ENCODE data around the gene RAD17.
"Not testable (repeated sequence)": the region's sequence is repeated elsewhere in the genome, so short reads cannot be mapped to it uniquely, and the experiment has no call there.

The RAD17 gene

DNA sequence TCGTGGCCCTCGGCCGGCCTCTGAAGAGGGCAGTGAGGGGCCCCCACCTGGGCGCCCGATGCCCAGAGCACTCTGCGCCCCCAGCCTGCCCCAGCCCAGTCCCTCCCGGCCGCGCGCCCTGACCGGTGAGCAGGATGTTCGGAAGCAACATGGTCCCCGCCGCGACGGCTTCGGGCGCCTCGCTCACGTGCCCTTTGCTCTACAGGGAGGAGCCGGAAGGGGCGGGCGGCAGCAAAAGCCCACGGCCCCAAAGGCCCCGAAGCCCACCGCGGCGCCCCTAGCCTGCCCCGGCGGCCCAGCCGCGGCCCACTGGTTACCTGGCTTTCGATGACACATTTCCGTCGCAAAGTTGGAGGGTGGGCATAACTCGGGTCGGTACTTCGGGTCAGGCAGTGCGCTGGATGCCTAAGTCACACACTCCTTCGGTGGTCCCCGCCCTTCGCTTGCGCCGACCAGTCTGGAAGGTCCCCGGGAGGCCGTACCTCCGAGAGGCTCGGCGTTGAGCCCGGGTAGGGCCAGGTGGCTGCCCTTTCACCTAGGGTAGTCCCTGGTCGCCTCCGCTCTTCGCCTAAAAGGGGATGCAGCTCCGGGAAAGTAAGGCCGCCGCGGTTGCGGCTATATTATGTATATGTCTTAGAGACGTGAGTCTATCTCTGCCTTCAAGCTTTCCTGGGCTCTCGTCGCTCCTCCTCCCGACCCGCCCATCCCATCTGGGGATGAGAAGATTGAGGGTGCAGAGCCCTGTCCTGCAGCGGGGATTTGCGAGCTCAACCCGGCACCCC is at the start of gene RAD17, which contains the start of the genes AK6 and TAF9:
RAD17 (plus strand) TSS at position 479 of the 782 bp plus-strand sequence. CDS start 2,391 bp downstream, outside the sequence.
AK6 (minus strand) TSS at position 181 of the 782 bp plus-strand sequence; CDS start at position 151, 30 bp downstream.
TAF9 (minus strand) TSS at position 181 of the 782 bp plus-strand sequence. CDS start 3,783 bp downstream, outside the sequence.
- peak; percentile 71 to 94 for DNase-seq

GRCh38 chr5:69326365-69326764 is 43.3 kb upstream of the RAD17 start:
- DNase-seq = no peak

DNA sequence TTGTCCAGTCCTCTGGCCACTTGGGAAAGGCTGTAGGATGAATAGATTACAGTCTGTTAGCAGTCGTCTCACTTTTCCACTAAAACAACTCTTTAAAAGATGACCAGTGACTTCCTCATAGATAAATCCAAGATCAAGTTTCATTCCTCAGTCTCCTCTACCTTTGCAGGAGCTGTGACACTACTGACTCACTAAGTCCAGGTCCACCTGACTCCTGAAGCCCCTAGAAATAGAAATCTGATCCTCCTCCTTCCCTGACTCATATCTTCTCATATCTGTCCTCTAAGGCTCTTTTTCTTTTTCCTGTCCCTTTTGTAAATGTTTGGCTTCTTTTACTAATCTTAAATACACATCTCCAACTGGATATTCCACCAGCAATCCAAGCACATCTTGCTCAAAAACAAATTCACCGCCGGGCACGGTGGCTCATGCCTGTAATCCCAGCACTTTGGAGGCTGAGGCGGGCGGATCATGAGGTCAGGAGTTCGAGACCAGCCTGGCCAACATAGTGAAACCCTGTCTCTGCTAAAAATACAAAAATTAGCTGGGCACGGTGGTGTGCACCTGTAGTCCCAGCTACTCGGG is 39.6 kb upstream of the RAD17 start:
- DNase-seq = no peak

DNA sequence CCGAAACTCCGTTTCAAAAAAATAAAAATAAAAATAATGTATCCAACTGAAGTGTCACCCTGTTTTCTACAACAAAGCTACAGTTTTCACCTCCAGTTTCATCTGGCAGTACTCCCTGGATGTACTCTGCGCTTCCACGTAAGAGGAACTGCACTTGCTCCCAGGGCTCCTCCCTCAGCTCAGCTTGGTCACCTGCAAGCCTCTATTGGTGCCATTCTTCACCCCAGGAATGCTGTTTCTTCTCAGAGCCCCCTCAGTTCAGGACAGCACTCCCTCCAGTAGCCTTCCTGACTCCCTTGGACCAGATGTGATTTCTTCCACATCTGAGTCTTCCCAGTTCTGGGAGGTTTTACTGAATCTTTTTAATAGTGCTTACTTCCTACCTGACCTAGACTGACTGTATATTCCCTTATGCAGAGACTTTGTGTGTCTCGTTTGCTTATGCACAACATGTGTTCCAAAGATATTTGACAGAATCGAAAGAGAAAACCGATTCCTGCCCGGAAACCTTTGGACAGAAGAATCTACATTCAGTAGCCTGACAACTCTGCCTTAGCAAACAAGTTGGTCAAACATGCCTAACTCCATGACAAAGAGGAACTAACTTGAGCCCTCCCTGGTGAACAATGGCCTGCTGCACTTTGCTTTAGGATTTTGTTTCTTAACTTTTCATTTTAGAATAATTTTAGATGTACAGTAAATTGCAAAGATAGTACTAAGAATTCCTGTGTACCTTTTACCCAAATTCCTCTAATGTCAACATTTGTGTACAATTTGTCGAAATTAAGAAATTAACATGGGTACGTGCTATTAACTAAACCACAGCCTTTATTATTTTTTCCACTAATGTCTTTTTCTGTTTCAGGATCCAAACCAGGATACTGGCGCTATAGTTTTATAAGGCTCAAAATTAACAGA is 37.8 kb upstream of the RAD17 start:
- peak in 1 of 2 donors; percentile 30 for DNase-seq

- not testable (repeated sequence) for DNase-seq
Observed at GRCh38 chr5:69333668-69334315, 35.8 kb upstream of the RAD17 start.

DNA sequence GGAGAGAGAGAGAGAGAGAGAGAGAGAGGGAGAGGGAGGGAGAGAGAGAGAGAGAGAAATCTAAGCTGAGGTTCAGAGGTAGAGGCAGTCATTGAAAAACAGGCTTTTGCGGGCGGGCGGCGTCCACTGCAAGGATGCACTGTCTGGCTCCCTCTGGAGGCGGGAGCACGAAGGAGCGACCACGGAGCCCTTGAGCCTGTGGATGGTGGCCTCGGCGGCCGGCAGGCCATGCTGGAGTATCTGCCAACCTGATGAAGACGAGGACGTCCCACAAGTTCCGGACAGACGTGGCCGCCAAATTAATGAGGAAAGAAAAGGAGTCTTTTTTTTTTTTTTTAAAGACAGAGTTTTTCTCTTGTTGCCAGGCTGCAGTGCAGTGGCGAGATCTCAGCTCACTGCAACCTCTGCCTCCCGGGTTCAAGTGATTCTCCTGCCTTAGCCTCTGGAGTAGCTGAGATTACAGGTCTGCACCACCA is 34.8 kb upstream of the RAD17 start:
- DNase-seq = peak; percentile 34 to 69

GRCh38 chr5:69335341-69335935 is 34.2 kb upstream of the RAD17 start:
- DNase-seq = no peak

- no peak for DNase-seq
Observed at GRCh38 chr5:69341520-69342161, 28.0 kb upstream of the RAD17 start.

GRCh38 chr5:69343083-69343482 is 26.5 kb upstream of the RAD17 start:
- no peak for DNase-seq

DNA sequence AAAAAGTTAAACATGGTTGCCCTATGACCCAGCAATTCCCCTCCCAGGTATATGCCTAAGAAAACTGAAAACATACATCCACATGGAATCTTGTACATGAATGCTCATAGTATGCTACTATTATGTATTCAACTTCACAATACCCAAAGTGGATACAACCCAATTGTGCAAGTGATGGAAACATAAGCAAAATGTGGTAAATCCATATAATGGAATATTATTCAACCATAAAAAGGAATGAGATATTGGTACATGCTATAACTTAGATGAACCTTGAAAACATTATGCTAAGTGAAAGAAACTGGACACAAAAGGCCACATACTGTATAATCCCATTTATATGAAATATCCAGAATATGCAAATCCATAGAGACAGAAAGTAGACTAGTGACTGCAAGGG is 19.0 kb upstream of the RAD17 start:
- no peak for DNase-seq

DNA sequence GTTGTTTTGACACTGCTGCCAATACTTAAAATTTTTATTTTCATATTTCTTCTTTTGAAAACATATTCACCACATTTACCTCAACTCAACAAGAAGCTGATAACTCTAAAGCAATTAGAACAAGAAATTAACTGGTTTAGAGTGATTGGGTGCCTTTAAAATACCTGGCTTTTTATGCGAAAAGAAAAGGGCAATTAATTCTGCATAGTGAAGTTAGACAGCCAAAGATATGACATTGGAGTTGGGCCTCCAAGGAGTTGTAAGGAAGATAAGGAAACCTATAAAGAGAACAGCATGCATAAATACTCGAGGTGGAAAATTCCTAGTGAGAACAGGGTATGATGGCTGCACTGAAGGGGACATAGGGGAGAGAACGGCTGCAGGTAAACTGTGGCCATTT is 9.9 kb upstream of the RAD17 start:
- no peak for DNase-seq

GRCh38 chr5:69360442-69360841 is 9.2 kb upstream of the RAD17 start:
- no peak for DNase-seq

DNA sequence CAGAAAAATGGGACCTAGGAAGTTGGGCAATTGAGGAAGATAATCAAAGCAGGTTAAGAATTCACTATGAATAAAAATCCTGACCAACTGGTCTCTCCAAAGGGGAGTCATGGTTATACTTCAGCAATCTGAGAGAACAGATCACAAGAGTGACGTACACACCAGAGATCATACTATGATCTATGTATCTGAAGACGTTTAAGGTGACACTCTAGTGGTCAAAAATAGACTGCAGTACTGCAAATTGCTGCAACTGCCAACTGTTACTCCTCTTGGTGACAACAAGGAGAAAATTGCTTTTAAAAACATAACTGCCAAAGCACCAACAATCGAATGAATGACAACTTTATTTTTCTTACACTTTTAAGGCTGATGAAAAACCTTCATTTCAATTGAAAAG is 5.2 kb upstream of the RAD17 start:
- peak in 1 of 2 donors; percentile 6 for DNase-seq

GRCh38 chr5:69364850-69365249 is 4.8 kb upstream of the RAD17 start:
- DNase-seq = no peak

GRCh38 chr5:69367697-69368279 is 1.8 kb upstream of the RAD17 start:
- no peak for DNase-seq

GRCh38 chr5:69368458-69369339 is 919 bp upstream of the RAD17 start:
- no peak for DNase-seq

DNA sequence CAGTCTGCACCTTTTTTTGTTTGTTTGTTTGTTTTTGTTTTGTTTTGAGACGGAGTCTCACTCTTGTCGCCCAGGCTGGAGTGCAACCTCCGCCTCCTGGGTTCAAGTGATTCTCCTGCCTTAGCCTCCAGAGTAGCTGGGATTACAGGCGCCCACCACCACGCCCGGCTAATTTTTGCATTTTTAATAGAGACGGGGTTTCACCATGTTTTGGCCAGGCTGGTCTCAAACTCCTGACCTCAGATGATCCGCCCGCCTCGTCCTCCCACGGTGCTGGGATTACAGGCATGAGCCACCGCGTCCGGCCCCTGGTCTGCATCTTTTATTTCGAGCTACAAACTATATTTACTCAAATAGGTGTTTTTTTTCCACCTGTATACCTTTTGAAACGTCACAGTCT is 717 bp downstream of the RAD17 start:
- not testable (repeated sequence) for DNase-seq

DNA sequence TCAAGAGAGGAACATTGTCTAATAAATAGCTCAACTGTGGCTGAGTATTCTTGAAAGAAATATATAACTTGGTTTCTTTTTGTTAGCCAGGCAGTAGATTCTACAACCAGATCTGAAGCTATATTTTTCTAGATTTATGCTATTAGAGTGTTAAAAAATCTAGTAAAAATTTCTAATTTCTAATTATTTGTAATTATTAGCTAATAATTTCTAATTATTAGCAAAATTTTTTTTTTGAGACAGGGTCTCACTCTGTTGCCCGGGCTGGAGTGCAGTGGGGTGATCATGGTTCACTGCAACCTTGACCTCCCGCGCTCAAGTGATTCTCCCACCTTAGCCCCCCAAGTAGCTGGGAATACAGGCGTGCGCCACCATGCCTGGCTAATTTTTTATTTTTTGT is 2.8 kb downstream of the RAD17 start:
- DNase-seq = no peak

DNA sequence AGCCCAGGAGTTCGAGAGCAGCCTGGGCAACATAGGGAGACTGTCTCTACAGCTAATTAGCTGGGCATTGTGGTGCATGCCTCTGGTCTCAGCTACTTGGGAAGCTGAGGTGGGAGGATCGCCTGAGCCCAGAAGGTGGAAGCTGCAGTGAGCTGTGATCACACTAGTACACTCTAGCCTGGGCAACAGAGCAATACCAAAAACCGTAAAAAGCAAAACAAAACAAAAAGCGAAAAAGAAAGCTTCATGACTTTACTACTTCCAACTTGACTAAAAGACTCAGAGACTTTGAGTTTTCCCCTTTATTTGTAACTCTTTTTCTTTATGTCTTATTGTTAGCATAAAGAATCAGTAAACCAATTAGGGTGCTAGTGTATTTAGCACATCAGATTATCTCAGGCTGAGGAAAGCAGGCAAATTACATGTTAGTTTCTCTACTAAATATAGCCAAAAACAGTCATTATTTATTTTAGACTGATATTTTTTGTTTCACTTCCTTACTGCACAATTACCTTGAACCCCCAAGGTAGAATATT is 5.4 kb downstream of the RAD17 start:
- no peak for DNase-seq

DNA sequence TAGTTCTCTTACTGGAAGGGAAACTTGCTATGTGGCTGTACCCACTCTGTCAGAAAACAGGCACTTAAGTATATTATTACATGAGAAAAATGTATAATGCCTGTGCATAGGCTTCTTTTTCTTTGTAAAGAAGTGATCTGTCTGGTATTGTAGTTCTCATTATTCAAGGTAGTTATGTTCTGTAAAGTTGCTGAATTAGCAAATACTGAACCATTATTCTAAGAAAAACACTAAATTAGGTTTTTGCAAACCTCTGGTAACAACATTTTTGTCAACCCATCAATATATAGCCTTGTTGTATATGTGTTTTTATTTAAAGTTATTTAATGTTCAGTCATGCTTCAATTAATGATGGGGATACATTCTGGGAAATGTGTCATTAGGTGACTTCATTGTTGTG is 8.8 kb downstream of the RAD17 start:
- no peak for DNase-seq
